ENCODE results near the gene WAS. TPM values are rescaled to one million over a fixed set of nuclear protein-coding genes. Genes with fewer than 3 reads are reported as not detected.
A peak's percentile ranks its signal among the peaks of the same experiment; 100 is the strongest.

Gene WAS
- total RNA-seq, 2 experiments from 2014 or later, result 142 to 146 TPM

DNA sequence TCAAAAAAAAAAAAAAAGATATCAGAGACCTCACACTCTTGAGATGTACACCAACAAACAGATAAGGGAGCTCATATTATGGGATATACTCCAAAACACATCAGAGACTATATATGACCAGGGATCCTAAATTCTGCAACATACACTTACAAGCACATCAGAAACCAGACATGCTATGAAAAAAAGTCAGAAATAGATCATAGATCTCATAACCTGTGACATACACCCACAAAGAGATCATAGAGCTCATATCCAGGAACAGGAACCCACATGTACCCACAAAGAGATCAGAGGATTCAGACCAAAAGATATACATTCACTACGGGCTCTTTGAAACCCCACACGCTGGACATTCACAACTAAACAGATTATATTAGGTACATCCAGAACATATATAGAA lies 43.0 kb downstream of the WAS start:
- H3K9me3 Mint-ChIP-seq, result peaks cover 22% of the 10 kb centered on the region
- H3K27ac Mint-ChIP-seq, result no peak overlapping the region
- H3K4me1 Mint-ChIP-seq, result peaks cover 19% of the 10 kb centered on the region
- no peak overlapping the region for H3K4me3 Mint-ChIP-seq
- no peak for ATAC-seq (ENCODE audit: low read depth)
- peaks cover 32% of the 10 kb centered on the region for H3K36me3 Mint-ChIP-seq
- DNase-seq, result no peak
- H3K27me3 Mint-ChIP-seq, result no peaks in the 10 kb centered on the region
- POLR2A ChIA-PET, result interaction anchor here (0.7 to 1.6 kb wide), 2 partner anchors 10 to 14 kb away, joined by 3 to 5 read pairs; no protein-coding TSS in a partner anchor

DNA sequence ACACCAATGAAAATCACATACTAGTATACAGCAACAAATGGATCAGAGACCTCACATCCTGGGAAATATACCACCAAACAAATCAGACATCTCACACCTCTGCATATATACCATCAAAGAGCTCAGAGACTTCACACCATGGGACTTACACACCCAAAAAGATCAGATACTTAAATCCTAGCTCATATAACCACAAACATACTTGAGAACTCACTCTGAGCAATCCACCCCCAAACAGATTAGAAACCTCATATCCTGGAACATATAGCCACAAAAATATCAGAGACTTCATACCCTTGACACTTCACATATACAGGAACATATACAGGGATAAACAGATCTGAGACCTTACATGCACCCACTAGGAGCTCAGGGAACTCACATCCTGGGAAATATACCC lies 45.1 kb downstream of the WAS start:
- H3K36me3 Mint-ChIP-seq, result peaks cover 33% of the 10 kb centered on the region
- ATAC-seq (ENCODE audit: low read depth) (no peak), DNase-seq (no peak)
- H3K27me3 Mint-ChIP-seq, result no peaks in the 10 kb centered on the region
- peaks cover 21% of the 10 kb centered on the region for H3K9me3 Mint-ChIP-seq
- POLR2A ChIA-PET, result interaction anchor here (0.7 kb wide), 1 partner anchor 16 kb away, joined by 3 read pairs; no protein-coding TSS in a partner anchor
- no peak overlapping the region for H3K4me3 Mint-ChIP-seq
- H3K27ac Mint-ChIP-seq, result no peak overlapping the region
- peaks cover 19% of the 10 kb centered on the region for H3K4me1 Mint-ChIP-seq

DNA sequence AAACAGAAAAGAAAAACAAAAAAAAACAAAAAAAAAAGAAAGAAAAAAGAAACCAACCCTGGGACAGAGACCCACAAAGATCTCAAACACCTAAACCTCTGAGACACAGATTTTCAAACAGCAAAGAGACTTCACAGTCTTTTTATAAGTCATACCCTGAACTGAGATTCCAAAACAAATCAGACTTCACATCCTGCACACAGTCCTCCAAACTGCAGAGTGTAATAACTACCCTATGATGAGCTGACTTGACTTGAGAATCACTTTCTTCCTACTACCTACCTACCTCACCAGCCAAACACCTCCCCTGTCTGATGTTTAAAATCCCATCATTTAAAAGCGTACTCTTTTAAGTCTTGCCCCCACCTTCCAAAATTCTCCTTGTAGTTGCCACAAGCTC lies 52.7 kb downstream of the WAS start:
- peak overlapping the region; percentile 93 for H3K4me3 Mint-ChIP-seq
- no peaks in the 10 kb centered on the region for H3K9me3 Mint-ChIP-seq
- peaks cover 2% of the 10 kb centered on the region for H3K36me3 Mint-ChIP-seq
- H3K27ac Mint-ChIP-seq, result peak overlapping the region; percentile 95
- no peaks in the 10 kb centered on the region for H3K27me3 Mint-ChIP-seq
- ATAC-seq (ENCODE audit: low read depth) (no peak), DNase-seq (no peak)
- POLR2A ChIA-PET, result interaction anchor here (0.5 to 2.8 kb wide), 9 partner anchors 10 to 222 kb away, joined by 3 to 31 read pairs (median 7); partner anchors contain the start of gene HDAC6
- peaks cover 9% of the 10 kb centered on the region for H3K4me1 Mint-ChIP-seq

DNA sequence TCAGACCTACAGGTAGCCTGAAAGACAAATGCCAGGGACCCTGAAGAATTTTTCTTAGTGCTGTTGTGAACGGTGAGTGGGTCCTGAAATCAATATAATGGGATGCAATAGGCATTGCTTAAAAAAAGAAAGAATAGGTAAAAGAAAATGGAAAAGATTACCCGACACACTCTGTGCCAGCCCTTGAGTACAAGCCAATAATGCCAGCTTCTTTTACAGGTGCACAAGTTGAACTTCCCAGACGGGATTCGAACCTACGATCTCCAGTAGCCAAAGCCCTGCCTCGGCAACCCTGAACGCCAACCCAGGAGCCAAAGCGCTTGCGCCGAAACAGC lies 53.2 kb downstream of the WAS start:
- DNase-seq, result no peak
- no peaks in the 10 kb centered on the region for H3K27me3 Mint-ChIP-seq
- H3K4me1 Mint-ChIP-seq, result peaks cover 9% of the 10 kb centered on the region
- H3K27ac Mint-ChIP-seq, result peak overlapping the region; percentile 95
- POLR2A ChIA-PET, result interaction anchor here (0.5 to 2.9 kb wide), 19 partner anchors 9 to 222 kb away, joined by 3 to 31 read pairs (median 6); partner anchors contain the start of genes HDAC6, PQBP1, SUV39H1 and TBC1D25
- peaks cover 2% of the 10 kb centered on the region for H3K36me3 Mint-ChIP-seq
- no peaks in the 10 kb centered on the region for H3K9me3 Mint-ChIP-seq
- ATAC-seq (ENCODE audit: low read depth), result no peak
- H3K4me3 Mint-ChIP-seq, result peak overlapping the region; percentile 93

DNA sequence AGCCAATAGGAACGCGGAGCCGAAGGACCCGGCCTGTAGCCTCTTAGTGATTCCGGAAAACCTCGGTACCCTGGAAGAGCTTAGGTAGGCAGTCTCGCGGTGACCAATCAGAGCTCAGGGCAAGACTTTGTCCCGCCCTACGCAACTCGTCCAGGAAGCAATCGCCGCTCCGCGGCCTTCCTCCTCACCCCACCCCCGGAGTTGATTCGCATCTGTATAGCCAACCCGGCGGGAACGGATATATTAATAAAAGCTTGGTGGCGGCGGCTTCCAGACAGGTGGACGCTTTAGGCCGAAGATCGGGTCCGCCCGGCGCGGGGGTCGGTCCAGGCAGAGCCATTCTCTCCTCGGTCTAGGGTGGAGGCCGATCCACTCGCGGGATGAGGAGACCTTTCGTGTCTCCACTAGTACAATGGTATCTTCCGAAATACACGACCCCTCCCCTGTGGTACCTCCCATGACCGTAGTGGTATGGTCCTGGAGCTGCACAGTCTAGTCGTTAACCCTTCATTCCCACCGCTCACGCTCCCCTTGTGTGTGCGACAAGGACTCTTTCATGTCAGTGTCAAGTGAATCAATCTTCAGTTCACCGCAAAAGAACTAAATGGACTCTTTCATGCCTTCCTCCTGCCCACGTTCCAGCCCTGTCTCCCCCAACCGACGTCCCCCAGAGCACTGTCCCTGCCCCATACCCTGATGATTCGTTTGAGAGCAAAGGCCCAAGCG lies 53.8 kb downstream of the WAS start:
- H3K4me1 Mint-ChIP-seq, result peaks cover 9% of the 10 kb centered on the region
- H3K9me3 Mint-ChIP-seq, result no peaks in the 10 kb centered on the region
- H3K27ac Mint-ChIP-seq, result peak overlapping the region; percentile 95
- H3K27me3 Mint-ChIP-seq, result no peaks in the 10 kb centered on the region
- ATAC-seq (ENCODE audit: low read depth) (peak; percentile 98), DNase-seq (peak; percentile 77)
- H3K4me3 Mint-ChIP-seq, result peak overlapping the region; percentile 93
- H3K36me3 Mint-ChIP-seq, result peaks cover 2% of the 10 kb centered on the region
- POLR2A ChIA-PET, result interaction anchor here (0.5 to 2.9 kb wide), 20 partner anchors 8 to 244 kb away, joined by 3 to 31 read pairs (median 6); partner anchors contain the start of genes HDAC6, PQBP1, SUV39H1 and TBC1D25

DNA sequence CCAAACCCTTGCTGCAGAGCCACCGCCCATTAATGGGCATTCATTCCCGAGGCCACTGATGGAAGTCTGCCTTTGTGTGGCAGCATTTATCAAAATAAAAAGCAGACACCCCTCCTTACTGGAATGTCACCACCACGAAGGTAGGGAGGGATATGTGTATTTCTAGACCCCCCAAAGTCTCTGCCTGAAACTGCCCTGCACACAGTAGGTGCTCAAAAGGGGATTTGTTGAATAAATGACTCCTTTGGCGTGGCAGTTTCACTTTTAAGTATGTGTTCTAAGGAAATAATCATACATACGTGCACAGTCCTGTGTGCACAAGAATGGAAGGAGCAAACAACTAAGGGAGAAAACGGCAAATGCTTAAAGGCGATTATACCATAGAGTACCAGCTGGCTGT lies 54.3 kb downstream of the WAS start:
- Mint-ChIP-seq H3K27me3 (no peaks in the 10 kb centered on the region), H3K4me1 (peaks cover 9% of the 10 kb centered on the region), H3K36me3 (peaks cover 2% of the 10 kb centered on the region), H3K4me3 (peak overlapping the region; percentile 93), H3K27ac (peak overlapping the region; percentile 95), H3K9me3 (no peaks in the 10 kb centered on the region)
- POLR2A ChIA-PET, result interaction anchor here (0.5 to 2.9 kb wide), 13 partner anchors 7 to 245 kb away, joined by 3 to 31 read pairs (median 6); partner anchors contain the start of genes HDAC6, PQBP1, SUV39H1 and TBC1D25
- ATAC-seq (ENCODE audit: low read depth) (no peak), DNase-seq (no peak)

Other genes with a start within 250 kb of the WAS start
- 10 to 100 TPM; 58.8 to 62.6 TPM for gene SLC38A5, start 213.5 kb upstream of the WAS start, total RNA-seq
- gene FTSJ1, start 207.6 kb upstream of the WAS start, total RNA-seq, result 10 to 100 TPM; 56.2 to 59.2 TPM
- gene PORCN, start 174.8 kb upstream of the WAS start, total RNA-seq, result 10 to 100 TPM; 23.9 to 24.1 TPM
- 100 to 1,000 TPM; 200 to 214 TPM for gene EBP, start 162.0 kb upstream of the WAS start, total RNA-seq
- gene TBC1D25, start 144.1 kb upstream of the WAS start, total RNA-seq, result 10 to 100 TPM; 22.5 to 22.6 TPM
- gene RBM3, start 109.3 kb upstream of the WAS start, total RNA-seq, result 100 to 1,000 TPM; 159 to 164 TPM
- gene WDR13, start 86.3 kb upstream of the WAS start, total RNA-seq, result 10 to 100 TPM; 45.6 to 52.0 TPM
- 10 to 100 TPM; 25.4 to 26.8 TPM for gene SUV39H1, start 12.9 kb downstream of the WAS start, total RNA-seq
- not detected for gene GLOD5, start 77.9 kb downstream of the WAS start, total RNA-seq
- gene GATA1, start 102.8 kb downstream of the WAS start, total RNA-seq, result not detected
- 100 to 1,000 TPM; 107 to 113 TPM for gene HDAC6, start 118.3 kb downstream of the WAS start, total RNA-seq
- gene ERAS, start 142.7 kb downstream of the WAS start, total RNA-seq, result not detected
- 1 to 10 TPM in 1 of 2 experiments, under 1 TPM in 1; 0.68 to 1.2 TPM for gene PCSK1N, start 151.8 kb downstream of the WAS start, total RNA-seq
- gene TIMM17B, start 214.0 kb downstream of the WAS start, total RNA-seq, result 10 to 100 TPM; 39.2 to 44.5 TPM
- gene PQBP1, start 214.1 kb downstream of the WAS start, total RNA-seq, result 10 to 100 TPM; 58.2 to 61.0 TPM
- gene SLC35A2, start 227.8 kb downstream of the WAS start, total RNA-seq, result 10 to 100 TPM; 12.7 to 14.1 TPM
- gene PIM2, start 235.2 kb downstream of the WAS start, total RNA-seq, result 10 to 100 TPM; 63.1 to 63.2 TPM

All from activated naive CD8-positive, alpha-beta T cell treated with anti-CD3 and anti-CD28 coated beads, Interleukin-2, amount 10 ng/mL, durations not matched to agents 7 days and 5 days (primary cell).